OCI-LY7 (cell line): ENCODE results near the gene BAAT. TPM values are rescaled to one million over a fixed set of nuclear protein-coding genes. Genes with fewer than 3 reads are reported as not detected.

ENCODE experiments used
- BruUV-seq: library from RNA; stranded (reverse); fragments of 400-500 nt; replicated peaks from 2 replicates; lab custom pipeline; 2021; lab: Mats Ljungman, UMichigan
- CTCF ChIA-PET: fragments of 300-600 bp; sonication (Branson Sonifier 250); formaldehyde crosslinking; loops from one replicate; lab custom pipeline; 2022; ENCODE audit warnings: antibody characterized with exemption; ENCODE audit not compliant: unreplicated experiment; lab: Charles Lee
- POLR2A ChIA-PET: fragments of 300-600 bp; sonication (Branson Sonifier 250); formaldehyde crosslinking; loops from one replicate; lab custom pipeline; 2022; ENCODE audit warnings: antibody characterized with exemption; lab: Charles Lee
- DNase-seq: peaks from one replicate; pipeline ENCODE4 v3.0.0-alpha.2; 2015; ENCODE audit warnings: low spot score
- H2AFZ ChIP-seq: fragments of 200-600 bp; sonication (generic), shearing (Covaris generic); 2 replicates; pipeline ENCODE4 v1.6.1; 2014; ENCODE audit warnings: mild to moderate bottlenecking, antibody characterized with exemption, low read length, moderate library complexity
- H3K27ac ChIP-seq: fragments of 200-600 bp; sonication (generic); 2 replicates; pipeline ENCODE4 v1.5.1; 2014; ENCODE audit warnings: mixed run types, low read depth, mild to moderate bottlenecking, moderate library complexity, low read length, inconsistent platforms; ENCODE audit not compliant: poor library complexity, severe bottlenecking
- H3K36me3 ChIP-seq: fragments of 200-600 bp; sonication (generic); 2 replicates; pipeline ENCODE4 v1.6.1; 2014; ENCODE audit warnings: mild to moderate bottlenecking, antibody characterized with exemption, low read length, moderate library complexity, mixed read lengths; ENCODE audit not compliant: insufficient read depth
- H3K4me1 ChIP-seq: fragments of 200-600 bp; sonication (generic); 2 replicates; pipeline ENCODE4 v1.5.1; 2014; ENCODE audit warnings: mild to moderate bottlenecking, low read length; ENCODE audit not compliant: insufficient read depth, poor library complexity, severe bottlenecking
- H3K4me2 ChIP-seq: fragments of 200-600 bp; sonication (generic); 2 replicates; pipeline ENCODE4 v1.6.1; 2014; ENCODE audit warnings: mild to moderate bottlenecking, low read length
- H3K4me3 ChIP-seq: fragments of 200-600 bp; sonication (generic); 2 replicates; pipeline ENCODE4 v1.5.1; 2014; ENCODE audit warnings: mild to moderate bottlenecking, low read depth, low read length; ENCODE audit not compliant: poor library complexity, severe bottlenecking
- H3K79me2 ChIP-seq: fragments of 200-600 bp; sonication (generic); 2 replicates; pipeline ENCODE4 v1.6.1; 2016; ENCODE audit warnings: low read depth, mild to moderate bottlenecking, low read length, moderate library complexity, mixed read lengths; ENCODE audit not compliant: insufficient read depth
- H3K9me2 ChIP-seq: fragments of 200-600 bp; sonication (generic); 2 replicates; pipeline ENCODE4 v1.6.1; 2016; ENCODE audit warnings: mild to moderate bottlenecking, low read length, mixed read lengths; ENCODE audit not compliant: insufficient read depth
- H3K9me3 ChIP-seq: fragments of 200-600 bp; sonication (generic); 2 replicates; pipeline ENCODE4 v1.6.1; 2014; ENCODE audit warnings: mild to moderate bottlenecking, mixed run types, low read length, mixed read lengths
- H4K20me1 ChIP-seq: fragments of 200-600 bp; sonication (generic); 2 replicates; pipeline ENCODE4 v1.6.1; 2014; ENCODE audit warnings: mild to moderate bottlenecking, antibody characterized with exemption, low read length, moderate library complexity, mixed read lengths; ENCODE audit not compliant: insufficient read depth
- EZH2phosphoT487 ChIP-seq: fragments of 200-600 bp; sonication (generic); IDR thresholded peaks from 2 replicates; pipeline ENCODE4 v1.6.1; 2018; ENCODE audit warnings: low read depth, borderline replicate concordance, mild to moderate bottlenecking, mixed run types, antibody characterized with exemption, low read length, moderate library complexity, mixed read lengths
- intact Hi-C: fragments of 100-400 bp; cut with micrococcal nuclease; formaldehyde crosslinking; loops from one replicate; pipeline ENCODE4 v1.10.0; 2022; ENCODE audit not compliant: unreplicated experiment
- total RNA-seq, 2 experiments: library from RNA; depleted of rRNA in 1 of 2; stranded (reverse); fragments of >200 nt in 1 of 2; shearing (Covaris generic) in 1 of 2; gene quantifications; 2 replicates each; pipeline ENCODE4 v1.2.3, GENCODE V29; 2014 to 2022
- TF ChIP-seq, protein P1 (sequence below): fragments of 200-600 bp; sonication (generic); conservative IDR thresholded peaks from 2 replicates; pipeline ENCODE4 v1.5.1; 2014; ENCODE audit warnings: mild to moderate bottlenecking, antibody characterized with exemption, low read length, moderate library complexity, mixed read lengths

Gene BAAT
- total RNA-seq, 2 experiments from 2014 or later = 0.13 TPM; not detected in 1

DNA sequence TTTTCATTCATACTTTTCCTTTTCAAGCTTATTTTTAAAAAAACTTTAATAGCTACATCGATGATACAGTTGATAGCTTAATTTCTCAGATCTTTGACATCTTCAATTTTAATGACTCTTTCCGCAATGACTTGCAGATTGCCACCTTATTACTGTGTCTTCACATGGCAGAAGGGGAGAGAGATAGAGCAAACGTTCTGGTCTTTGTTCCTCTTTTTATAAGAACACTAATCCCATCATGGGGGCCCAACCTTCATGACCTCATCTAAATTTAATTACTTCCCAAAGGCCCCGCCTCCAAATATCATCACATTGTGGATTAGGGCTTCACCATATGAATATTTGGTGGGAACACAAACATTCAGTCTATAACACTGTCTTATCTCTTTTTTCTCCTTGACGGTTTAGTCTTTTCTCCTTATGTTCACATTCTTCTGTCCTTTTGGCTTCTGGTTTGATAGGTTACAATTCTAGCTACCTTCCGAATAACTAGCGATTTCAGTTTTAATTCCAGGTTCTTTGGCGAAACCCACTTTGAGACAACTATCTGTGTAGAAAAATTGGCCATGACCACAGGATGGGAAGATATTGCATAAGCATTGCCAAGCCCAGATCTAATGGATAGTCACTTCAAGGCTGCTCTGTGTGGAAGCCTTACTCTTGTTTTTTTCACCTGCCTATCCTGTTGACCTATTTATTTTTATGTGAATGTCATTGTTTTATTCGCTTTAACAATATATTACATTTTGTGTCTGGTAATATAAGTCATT, 18.9 kb upstream of the BAAT start:
- H3K4me2 ChIP-seq = no peak overlapping the region
- no peak overlapping the region for H3K4me3 ChIP-seq
- DNase-seq = no peak
- no peaks in the 10 kb centered on the region for H4K20me1 ChIP-seq
- TF ChIP-seq, protein P1, sequence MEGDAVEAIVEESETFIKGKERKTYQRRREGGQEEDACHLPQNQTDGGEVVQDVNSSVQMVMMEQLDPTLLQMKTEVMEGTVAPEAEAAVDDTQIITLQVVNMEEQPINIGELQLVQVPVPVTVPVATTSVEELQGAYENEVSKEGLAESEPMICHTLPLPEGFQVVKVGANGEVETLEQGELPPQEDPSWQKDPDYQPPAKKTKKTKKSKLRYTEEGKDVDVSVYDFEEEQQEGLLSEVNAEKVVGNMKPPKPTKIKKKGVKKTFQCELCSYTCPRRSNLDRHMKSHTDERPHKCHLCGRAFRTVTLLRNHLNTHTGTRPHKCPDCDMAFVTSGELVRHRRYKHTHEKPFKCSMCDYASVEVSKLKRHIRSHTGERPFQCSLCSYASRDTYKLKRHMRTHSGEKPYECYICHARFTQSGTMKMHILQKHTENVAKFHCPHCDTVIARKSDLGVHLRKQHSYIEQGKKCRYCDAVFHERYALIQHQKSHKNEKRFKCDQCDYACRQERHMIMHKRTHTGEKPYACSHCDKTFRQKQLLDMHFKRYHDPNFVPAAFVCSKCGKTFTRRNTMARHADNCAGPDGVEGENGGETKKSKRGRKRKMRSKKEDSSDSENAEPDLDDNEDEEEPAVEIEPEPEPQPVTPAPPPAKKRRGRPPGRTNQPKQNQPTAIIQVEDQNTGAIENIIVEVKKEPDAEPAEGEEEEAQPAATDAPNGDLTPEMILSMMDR = no peak
- TF ChIP-seq EZH2phosphoT487 = no peak
- intact Hi-C loops = no loop called here
- H3K79me2 ChIP-seq = peaks cover 17% of the 10 kb centered on the region
- CTCF ChIA-PET = interaction anchor here (0.5 kb wide), 1 partner anchor 685 kb away, joined by 3 read pairs; no protein-coding TSS in a partner anchor
- H3K4me1 ChIP-seq = peaks cover 19% of the 10 kb centered on the region
- no peaks in the 10 kb centered on the region for H3K9me2 ChIP-seq
- peaks cover 82% of the 10 kb centered on the region for H3K36me3 ChIP-seq
- POLR2A ChIA-PET = interaction anchor here (1.0 to 1.7 kb wide), 4 partner anchors 9 to 28 kb away, joined by 3 to 5 read pairs (median 3); no protein-coding TSS in a partner anchor
- no TSS peak for BruUV-seq
- H2AFZ ChIP-seq = no peak overlapping the region
- no peak overlapping the region for H3K27ac ChIP-seq
- peaks cover 8% of the 10 kb centered on the region; the same call in 1 of the 2 replicates for H3K9me3 ChIP-seq

GRCh38 chr9:101400120-101400519, 15.3 kb upstream of the BAAT start:
- BruUV-seq = TSS peak; percentile 34

More at GRCh38 chr9:101400120-101400519, 15.3 kb upstream of the BAAT start:
- POLR2A ChIA-PET = interaction anchor here (2.8 kb wide), 1 partner anchor 12 kb away, joined by 15 read pairs; no protein-coding TSS in a partner anchor
- no peak for DNase-seq
- peaks cover 28% of the 10 kb centered on the region for H3K4me1 ChIP-seq
- H3K9me3 ChIP-seq = peaks cover 10% of the 10 kb centered on the region; the same call in 1 of the 2 replicates
- no peak overlapping the region for H2AFZ ChIP-seq
- H3K4me2 ChIP-seq = peak overlapping the region; percentile 95
- H4K20me1 ChIP-seq = peaks cover 5% of the 10 kb centered on the region; the same call in 1 of the 2 replicates
- intact Hi-C loops = no loop called here
- H3K36me3 ChIP-seq = peaks cover 67% of the 10 kb centered on the region
- no peaks in the 10 kb centered on the region for H3K9me2 ChIP-seq
- peak overlapping the region; percentile 95 for H3K4me3 ChIP-seq
- H3K79me2 ChIP-seq = peaks cover 49% of the 10 kb centered on the region
- CTCF ChIA-PET = no interaction called here
- TF ChIP-seq, protein P1 = no peak
- no peak for TF ChIP-seq EZH2phosphoT487
- H3K27ac ChIP-seq = no peak overlapping the region
